GM21390 (cell line): ENCODE measurements around the gene CTTN.

Experiments used
- ATAC-seq: cut with Tn5 transposase; IDR thresholded peaks from one replicate; pipeline ENCODE4 v1.9.1; 2021; ENCODE audit not compliant: unreplicated experiment

The CTTN gene

GRCh38 chr11:70472240-70472639, 73.9 kb downstream of the CTTN start:
- ATAC-seq, result no peak

DNA sequence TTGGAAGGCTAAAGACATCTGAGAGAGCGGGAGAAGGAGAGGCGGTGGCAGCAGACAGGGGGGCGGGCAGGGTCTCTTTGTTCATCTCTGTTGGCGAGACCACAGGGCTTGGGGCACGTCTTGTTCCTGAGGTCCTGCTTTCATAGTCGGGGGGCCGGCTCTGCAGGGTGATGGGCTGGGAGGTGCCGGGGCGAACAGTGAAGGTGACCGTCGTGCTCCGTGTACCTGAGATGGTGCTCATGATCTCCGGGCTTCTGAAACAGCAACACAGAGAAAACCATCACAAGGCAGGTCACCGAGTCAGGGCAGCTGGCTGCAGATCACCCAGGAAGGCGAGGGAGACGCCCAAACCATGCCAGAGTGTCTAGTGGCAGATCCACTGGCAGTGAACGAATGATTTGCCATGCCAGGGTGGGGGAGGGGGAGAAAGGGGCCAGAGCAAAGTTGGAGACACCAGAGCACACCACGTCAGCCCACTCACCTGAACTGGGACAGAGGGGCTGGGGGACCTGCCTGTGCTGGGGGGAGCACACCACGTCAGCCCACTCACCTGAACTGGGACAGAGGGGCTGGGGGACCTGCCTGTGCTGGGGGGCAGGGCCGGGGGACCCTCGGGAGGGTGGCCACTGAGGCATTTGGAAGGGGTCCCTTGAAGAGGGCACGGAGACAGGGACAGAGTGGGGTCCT, 75.0 kb downstream of the CTTN start:
- ATAC-seq, result no peak

GRCh38 chr11:70473873-70474690, 75.8 kb downstream of the CTTN start:
- no peak for ATAC-seq

GRCh38 chr11:70474710-70475109, 76.4 kb downstream of the CTTN start:
- ATAC-seq, result no peak

DNA sequence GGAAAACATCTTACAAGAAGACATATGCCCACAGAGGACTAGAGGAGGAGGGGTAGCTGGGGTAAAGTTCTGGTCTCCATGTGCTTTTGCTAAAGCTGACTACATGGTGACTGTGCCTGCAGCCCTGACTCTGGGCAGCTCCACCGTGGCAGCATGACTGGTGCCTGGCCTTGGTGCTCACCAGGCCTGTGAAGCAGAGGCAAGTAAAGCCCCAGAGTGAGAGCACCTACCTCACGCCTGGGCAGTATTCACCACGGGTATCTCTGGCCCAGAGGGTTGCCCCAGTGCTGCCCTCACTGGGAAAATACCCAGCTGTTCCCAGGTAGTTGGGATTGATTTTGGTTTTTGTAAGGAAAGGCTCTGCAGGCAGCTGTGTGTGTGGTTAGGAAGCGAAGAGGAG, 78.3 kb downstream of the CTTN start:
- no peak for ATAC-seq

DNA sequence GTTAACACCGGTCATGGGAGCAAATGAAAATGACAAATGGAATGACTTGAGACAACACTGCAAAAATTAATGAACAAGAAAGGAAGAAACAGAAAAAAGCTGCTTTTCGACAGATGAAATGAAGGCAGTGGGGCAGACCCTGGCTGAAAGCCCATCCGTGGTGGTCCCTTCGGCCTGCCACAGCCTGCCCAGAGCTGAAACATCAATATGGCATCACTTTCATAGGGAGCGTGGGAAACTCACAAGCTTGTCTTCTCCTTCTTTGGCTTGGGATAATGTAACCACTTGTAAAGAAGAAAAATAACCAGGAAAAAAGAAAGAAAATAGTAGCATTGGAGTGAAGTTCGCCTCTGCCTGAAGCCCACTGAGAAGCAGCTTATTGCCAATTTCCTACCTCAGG, 78.8 kb downstream of the CTTN start:
- no peak for ATAC-seq

DNA sequence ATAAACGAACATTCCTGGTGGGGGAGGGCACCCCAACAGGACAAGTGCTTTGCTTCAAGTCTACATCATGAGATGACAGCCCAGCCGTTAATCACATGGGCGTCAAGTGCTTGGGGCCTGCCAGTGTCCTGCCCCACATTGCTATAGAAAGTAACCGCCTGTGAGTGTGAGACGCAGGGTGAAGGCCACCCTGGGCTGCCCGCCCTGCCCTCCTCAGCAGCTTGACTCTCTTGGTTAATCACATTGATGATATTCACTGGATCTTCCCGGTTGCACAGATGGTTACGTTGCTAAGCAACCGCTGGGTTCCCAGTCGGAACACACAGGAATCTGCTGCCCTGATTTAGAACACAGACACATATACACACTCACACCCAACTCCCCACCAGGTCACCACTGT, 79.3 kb downstream of the CTTN start:
- no peak for ATAC-seq

- no peak for ATAC-seq
Measured at GRCh38 chr11:70478166-70478890, 80.0 kb downstream of the CTTN start.

- no peak for ATAC-seq
Measured at GRCh38 chr11:70480711-70481110, 82.4 kb downstream of the CTTN start.

DNA sequence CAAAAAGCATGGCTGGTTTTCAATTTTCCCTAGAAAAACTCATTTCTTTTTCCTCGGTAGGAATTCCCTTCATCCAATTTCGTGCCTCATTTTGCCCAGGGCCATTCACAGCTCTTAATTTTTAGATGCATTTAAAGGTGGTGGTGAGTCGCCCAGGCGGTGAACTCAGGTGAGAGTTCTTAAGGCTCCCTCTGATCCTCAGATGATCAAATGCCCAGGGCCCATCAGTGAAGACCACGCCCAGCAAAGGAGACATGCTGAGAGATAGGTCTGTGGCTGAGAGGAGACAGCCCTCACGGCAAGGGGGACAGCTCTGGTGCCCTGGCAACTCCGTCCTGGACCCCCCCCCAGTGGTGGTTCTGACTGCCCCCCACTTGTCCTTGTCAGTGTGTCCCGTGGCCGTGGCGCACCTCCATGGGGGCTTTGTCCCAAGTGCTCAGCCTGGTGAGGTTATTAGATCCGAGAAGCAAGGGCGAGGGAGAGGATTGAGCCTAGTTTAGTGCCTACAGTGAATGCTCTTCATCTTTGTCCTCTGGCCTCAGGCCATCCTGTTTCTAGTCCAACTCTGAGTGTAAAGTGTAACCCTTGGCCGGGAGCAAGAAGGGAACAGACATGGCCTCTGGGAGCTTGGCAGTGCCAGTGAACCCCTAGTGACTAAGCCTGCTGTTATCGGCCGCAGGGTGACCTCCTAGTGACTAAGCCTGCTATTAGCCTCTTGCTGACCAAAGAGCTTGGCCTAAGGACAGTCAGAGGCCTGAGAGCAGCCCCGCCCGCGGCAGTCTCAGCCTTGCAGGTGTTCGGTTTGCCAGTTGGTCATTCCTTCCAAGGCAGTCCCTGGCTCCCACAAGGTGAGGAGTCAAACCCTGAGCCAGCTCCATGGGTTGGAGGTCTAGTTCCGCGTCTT, 83.5 kb downstream of the CTTN start:
- ATAC-seq, result no peak

DNA sequence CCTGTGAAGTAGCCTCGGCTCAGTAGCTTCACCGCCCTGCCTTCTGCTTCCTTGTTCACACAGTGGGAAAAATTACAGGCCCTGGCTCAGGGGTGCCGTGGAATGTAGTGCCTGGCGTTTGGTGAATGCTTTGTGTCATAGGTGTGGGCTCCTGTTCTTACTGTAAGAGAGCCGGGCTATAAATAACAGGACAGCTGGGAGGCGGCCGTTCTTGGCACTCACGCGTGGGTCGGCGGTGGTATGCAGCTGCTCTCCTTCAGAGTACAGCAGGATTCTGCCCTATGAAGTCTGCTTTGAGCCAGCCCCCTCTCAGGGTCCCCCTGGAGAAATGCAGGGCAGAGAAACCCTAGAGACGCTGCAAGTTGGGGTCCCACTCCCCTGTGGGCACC, 84.2 kb downstream of the CTTN start:
- no peak for ATAC-seq

GRCh38 chr11:70483077-70483861, 84.9 kb downstream of the CTTN start:
- no peak for ATAC-seq

GRCh38 chr11:70483917-70484316, 85.6 kb downstream of the CTTN start:
- ATAC-seq, result no peak

GRCh38 chr11:70485326-70486025, 87.1 kb downstream of the CTTN start:
- no peak for ATAC-seq

DNA sequence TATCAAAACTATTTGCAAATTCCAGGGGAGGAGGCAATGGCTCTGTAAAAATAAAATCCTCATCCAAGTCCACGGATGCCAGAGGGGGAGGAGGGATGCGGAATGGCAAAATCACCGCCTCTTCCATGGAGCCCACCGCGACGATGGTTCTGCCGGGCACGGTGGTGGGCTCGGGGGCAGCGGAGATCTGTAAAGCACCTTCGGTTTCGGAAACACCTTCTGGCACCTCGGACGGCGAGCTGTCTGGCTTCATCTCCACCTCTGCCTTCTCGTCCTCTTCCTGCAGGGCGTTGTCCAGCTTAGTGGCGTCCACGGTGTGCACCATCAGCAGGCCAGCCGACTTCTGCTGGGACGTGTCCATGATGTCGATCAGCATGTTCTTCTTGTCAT, 87.7 kb downstream of the CTTN start:
- no peak for ATAC-seq
